A549 treated with AZD9567 at 1 μM for 4 hours (cell line): ENCODE results near the gene APPBP2. TPM values are rescaled to one million over a fixed set of nuclear protein-coding genes. Genes with fewer than 3 reads are reported as not detected.

ENCODE experiments used
- total RNA-seq: library from RNA; stranded (reverse); fragments of 200-300 nt; extraction: Qiagen RNA extraction; gene quantifications from 5 replicates; pipeline ENCODE4 v1.2.3, GENCODE V29; 2022; ENCODE audit not compliant: insufficient read depth

The APPBP2 gene
- total RNA-seq: 15.9 to 22.6 TPM (median 20.0 TPM) in 5 replicates

GRCh38 chr17:60525685-60526514 is at the start of gene APPBP2:
Gene APPBP2 (minus strand): TSS chr17:60526242. CDS start chr17:60525931, 311 bp downstream.

GRCh38 chr17:60422162-60422665 is 103.8 kb downstream of the APPBP2 start, which contains the start of gene CHCT1:
Gene CHCT1 (plus strand): TSS chr17:60422489. CDS start chr17:60422593, 104 bp downstream.

Other genes with a start within 250 kb of the APPBP2 start
- gene USP32, start 134.1 kb downstream of the APPBP2 start, total RNA-seq: 29.7 to 33.7 TPM (median 31.5 TPM) in 5 replicates
- gene CHCT1, start 103.8 kb downstream of the APPBP2 start, total RNA-seq: 0.13 to 0.46 TPM (median 0.27 TPM) in 3 of 5 replicates, not detected in the others
- gene PPM1D, start 74.0 kb upstream of the APPBP2 start, total RNA-seq: 17.2 to 20.5 TPM (median 19.2 TPM) in 5 replicates
- 7.5 to 20.9 TPM (median 8.1 TPM) in 5 replicates for gene BCAS3, start 151.6 kb upstream of the APPBP2 start, total RNA-seq